Mucosa of stomach (tissue), 1 donor: Measurements from ENCODE around the gene TSPAN4.

Experiments
- H3K27me3 ChIP-seq: one replicate; pipeline ENCODE4 v1.7.0; 2013; ENCODE audit warnings: mild to moderate bottlenecking, low read length; ENCODE audit not compliant: control insufficient read depth, insufficient read depth
- H3K36me3 ChIP-seq: one replicate; pipeline ENCODE4 v1.7.0; 2013; ENCODE audit warnings: low read length; ENCODE audit not compliant: control insufficient read depth, insufficient read depth
- H3K4me1 ChIP-seq: one replicate; pipeline ENCODE4 v1.7.0; 2013; ENCODE audit warnings: mild to moderate bottlenecking, low read length; ENCODE audit not compliant: control insufficient read depth, insufficient read depth
- H3K4me3 ChIP-seq: one replicate; pipeline ENCODE4 v1.7.0; 2013; ENCODE audit warnings: low read length
- H3K9ac ChIP-seq: one replicate; pipeline ENCODE4 v1.7.0; 2013; ENCODE audit warnings: mild to moderate bottlenecking, low read length, moderate library complexity
- H3K9me3 ChIP-seq: one replicate; pipeline ENCODE4 v1.7.0; 2013; ENCODE audit warnings: mild to moderate bottlenecking, low read length, moderate library complexity; ENCODE audit not compliant: control insufficient read depth
- donor health status: Pancreatic carcinoma.

TSPAN4 gene

GRCh38 chr11:844693-845644 is 2.3 kb downstream of the TSPAN4 start:
- H3K4me1 ChIP-seq: peaks cover 54% of the 10 kb centered on the region
- peaks cover 28% of the 10 kb centered on the region for H3K27me3 ChIP-seq
- H3K36me3 ChIP-seq: peaks cover 5% of the 10 kb centered on the region
- no peaks in the 10 kb centered on the region for H3K9me3 ChIP-seq
- no peak overlapping the region for H3K4me3 ChIP-seq
- H3K9ac ChIP-seq: peak overlapping the region; percentile 15

DNA sequence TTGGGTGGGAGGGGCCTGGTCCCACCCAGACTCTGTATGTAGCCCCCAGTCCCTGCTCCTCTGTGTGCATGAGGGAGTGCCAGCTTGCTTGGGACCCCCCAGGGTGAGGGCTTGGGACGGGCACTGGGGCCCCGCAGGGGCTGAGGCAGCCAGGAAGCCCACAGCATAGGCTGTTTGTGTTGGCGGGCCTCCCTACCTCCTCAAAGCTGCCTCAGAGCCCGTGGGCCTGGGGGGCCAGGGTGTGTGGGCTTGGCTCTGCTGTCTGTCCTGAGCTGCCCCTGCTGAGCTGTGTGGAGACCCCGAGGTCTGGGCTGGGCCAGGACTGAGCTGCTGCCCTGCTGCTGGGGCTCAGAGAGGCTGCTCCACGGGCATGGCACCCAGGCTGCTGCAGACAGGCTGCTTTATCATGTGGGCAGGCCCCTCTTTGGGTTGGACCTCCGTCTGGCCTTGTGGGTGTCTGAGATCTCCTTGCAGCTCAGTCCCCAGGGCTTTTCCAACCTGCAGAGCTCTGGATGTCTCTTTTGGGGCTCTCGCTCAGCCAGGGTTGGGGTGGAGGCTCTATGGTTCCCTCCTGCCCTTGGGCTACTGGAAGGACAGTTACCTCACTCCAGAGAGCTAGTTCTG is 3.3 kb downstream of the TSPAN4 start:
- H3K36me3 ChIP-seq: no peaks in the 10 kb centered on the region
- no peak overlapping the region for H3K9ac ChIP-seq
- H3K9me3 ChIP-seq: no peaks in the 10 kb centered on the region
- peaks cover 56% of the 10 kb centered on the region for H3K4me1 ChIP-seq
- peaks cover 38% of the 10 kb centered on the region for H3K27me3 ChIP-seq
- H3K4me3 ChIP-seq: no peak overlapping the region

GRCh38 chr11:846496-847098 is 3.9 kb downstream of the TSPAN4 start:
- H3K4me3 ChIP-seq: no peak overlapping the region
- H3K9ac ChIP-seq: no peak overlapping the region
- H3K27me3 ChIP-seq: peaks cover 44% of the 10 kb centered on the region
- H3K4me1 ChIP-seq: peaks cover 51% of the 10 kb centered on the region
- H3K9me3 ChIP-seq: no peaks in the 10 kb centered on the region
- H3K36me3 ChIP-seq: no peaks in the 10 kb centered on the region

DNA sequence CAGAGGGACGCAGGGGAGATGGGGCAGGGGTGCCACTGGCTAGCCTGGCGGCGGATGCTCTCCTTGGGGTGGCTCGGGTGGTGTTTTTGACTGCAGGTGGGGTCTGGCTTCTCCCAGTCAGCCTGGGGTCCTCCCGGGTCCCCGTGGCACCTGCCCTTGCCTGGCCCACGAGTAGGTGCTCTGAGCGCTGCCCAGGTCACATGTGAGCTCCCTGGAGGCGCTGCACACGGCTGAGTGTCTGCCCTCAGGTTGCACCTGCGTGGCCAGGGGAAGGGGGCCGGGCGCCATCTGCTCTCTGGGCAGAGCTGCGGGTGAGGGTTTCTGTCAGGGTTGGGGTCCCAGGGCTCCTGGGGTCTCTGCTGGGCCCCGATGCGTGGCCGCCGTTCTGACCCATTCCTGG is 5.2 kb downstream of the TSPAN4 start:
- H3K36me3 ChIP-seq: no peaks in the 10 kb centered on the region
- H3K4me3 ChIP-seq: no peak overlapping the region
- H3K27me3 ChIP-seq: peaks cover 44% of the 10 kb centered on the region
- H3K9me3 ChIP-seq: no peaks in the 10 kb centered on the region
- H3K9ac ChIP-seq: no peak overlapping the region
- H3K4me1 ChIP-seq: peaks cover 51% of the 10 kb centered on the region

GRCh38 chr11:848380-848931 is 5.8 kb downstream of the TSPAN4 start:
- peaks cover 47% of the 10 kb centered on the region for H3K4me1 ChIP-seq
- no peaks in the 10 kb centered on the region for H3K36me3 ChIP-seq
- no peak overlapping the region for H3K4me3 ChIP-seq
- no peaks in the 10 kb centered on the region for H3K9me3 ChIP-seq
- no peak overlapping the region for H3K9ac ChIP-seq
- H3K27me3 ChIP-seq: peaks cover 41% of the 10 kb centered on the region

DNA sequence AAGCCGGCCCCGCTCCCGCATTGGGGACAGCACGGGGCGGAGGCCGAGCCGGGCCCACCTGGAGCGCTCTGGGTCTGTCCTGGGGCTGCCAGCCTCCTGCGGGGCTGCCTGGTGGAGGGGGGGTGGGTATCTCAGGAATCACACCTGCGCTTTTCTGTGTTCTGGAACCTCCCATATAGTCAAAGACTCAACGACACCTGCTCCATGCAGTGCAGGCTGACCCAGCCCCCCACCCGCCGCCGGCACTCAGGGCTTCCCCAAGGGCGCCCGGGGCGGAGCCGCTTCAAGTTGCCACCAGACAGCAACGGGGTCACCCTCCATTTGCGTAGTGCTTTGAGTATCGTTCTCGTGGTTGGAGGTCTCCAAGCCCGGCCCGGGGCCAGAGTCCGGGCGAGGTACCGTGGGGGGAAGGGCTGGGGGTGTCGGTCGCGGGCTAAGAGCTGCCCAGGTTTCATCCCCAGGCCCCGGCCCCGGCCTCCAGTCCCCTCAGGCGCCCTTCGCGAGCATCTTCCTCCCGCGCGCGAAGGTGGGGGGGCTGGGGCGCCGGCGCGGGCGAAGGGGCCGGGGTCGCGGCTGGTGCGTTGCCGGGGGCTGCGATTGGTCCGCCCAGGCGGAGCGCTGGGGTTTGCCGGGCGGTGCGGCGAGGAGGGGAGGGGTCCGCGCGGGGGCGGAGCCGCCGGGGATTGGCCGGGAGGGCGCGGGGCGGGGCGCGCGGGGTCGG is 6.6 kb downstream of the TSPAN4 start:
- Histone ChIP-seq H3K36me3 (no peaks in the 10 kb centered on the region), H3K4me1 (peaks cover 39% of the 10 kb centered on the region), H3K9ac (no peak overlapping the region), H3K27me3 (peaks cover 40% of the 10 kb centered on the region), H3K9me3 (no peaks in the 10 kb centered on the region), H3K4me3 (no peak overlapping the region)

GRCh38 chr11:849951-850774 is 7.5 kb downstream of the TSPAN4 start:
- Histone ChIP-seq H3K27me3 (peaks cover 40% of the 10 kb centered on the region), H3K4me3 (no peak overlapping the region), H3K9ac (no peak overlapping the region), H3K36me3 (no peaks in the 10 kb centered on the region), H3K4me1 (peaks cover 30% of the 10 kb centered on the region), H3K9me3 (no peaks in the 10 kb centered on the region)

DNA sequence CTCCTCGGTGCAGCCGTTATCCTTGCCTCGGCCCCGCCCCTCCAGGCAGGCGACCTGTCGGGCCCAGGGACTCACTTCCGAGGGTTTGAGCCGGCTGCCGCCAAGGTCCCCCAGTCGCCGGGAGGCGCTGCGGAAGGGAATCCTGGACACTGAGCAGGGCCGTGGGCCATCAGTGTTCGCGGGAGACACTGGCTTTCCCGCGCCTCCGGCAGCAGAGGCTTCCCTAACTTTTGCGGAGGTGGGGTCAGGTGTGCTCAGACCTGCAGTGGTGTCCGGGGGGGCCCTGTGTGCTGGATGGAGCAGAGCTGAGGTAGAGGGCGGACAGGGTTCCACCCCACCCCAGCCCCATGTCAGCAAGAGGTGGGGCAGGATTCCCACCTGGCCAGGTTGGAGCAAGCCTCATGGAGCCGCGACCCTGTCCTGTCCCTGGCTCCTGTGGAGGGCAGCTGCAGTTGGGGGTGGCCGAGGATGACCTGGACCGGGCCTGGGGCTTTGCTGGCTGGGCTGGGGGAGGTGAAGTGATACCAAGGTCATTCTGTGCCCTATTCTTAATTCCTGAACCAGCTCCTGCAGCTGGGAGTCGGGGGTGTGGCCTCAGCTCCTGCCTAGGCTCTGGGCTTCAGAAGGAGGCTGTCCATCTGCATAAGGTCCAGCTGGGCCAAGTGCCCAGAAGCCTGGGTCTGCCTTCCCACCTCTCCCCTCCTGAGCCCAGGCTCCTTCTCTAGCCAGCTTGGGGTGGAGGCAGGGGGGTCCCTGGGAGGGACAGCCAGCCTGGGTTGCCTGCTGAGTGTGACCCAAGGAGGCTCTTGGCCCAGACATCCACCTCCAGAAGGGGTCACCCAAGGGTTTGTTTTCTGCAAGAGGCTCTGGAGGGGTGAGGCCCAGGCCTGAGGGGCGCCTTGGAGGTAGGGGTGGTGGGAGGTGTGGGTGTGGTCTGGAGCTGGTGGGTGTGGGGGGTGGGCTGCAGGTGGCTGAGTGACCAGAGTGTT is 8.4 kb downstream of the TSPAN4 start:
- H3K4me3 ChIP-seq: no peak overlapping the region
- H3K9ac ChIP-seq: no peak overlapping the region
- H3K36me3 ChIP-seq: no peaks in the 10 kb centered on the region
- peaks cover 23% of the 10 kb centered on the region for H3K4me1 ChIP-seq
- H3K27me3 ChIP-seq: peaks cover 40% of the 10 kb centered on the region
- H3K9me3 ChIP-seq: no peaks in the 10 kb centered on the region

- peaks cover 34% of the 10 kb centered on the region for H3K27me3 ChIP-seq
- H3K4me3 ChIP-seq: no peak overlapping the region
- H3K4me1 ChIP-seq: peaks cover 23% of the 10 kb centered on the region
- no peaks in the 10 kb centered on the region for H3K9me3 ChIP-seq
- H3K36me3 ChIP-seq: no peaks in the 10 kb centered on the region
- no peak overlapping the region for H3K9ac ChIP-seq
Observed at GRCh38 chr11:852762-853161, 10.1 kb downstream of the TSPAN4 start.

- Histone ChIP-seq H3K4me3 (no peak overlapping the region), H3K36me3 (no peaks in the 10 kb centered on the region), H3K4me1 (peaks cover 15% of the 10 kb centered on the region), H3K9ac (no peak overlapping the region), H3K27me3 (peaks cover 23% of the 10 kb centered on the region), H3K9me3 (no peaks in the 10 kb centered on the region)
Observed at GRCh38 chr11:853682-854448, 11.2 kb downstream of the TSPAN4 start.
